ENCODE measurements around the gene PLOD1.

PLOD1 gene

DNA sequence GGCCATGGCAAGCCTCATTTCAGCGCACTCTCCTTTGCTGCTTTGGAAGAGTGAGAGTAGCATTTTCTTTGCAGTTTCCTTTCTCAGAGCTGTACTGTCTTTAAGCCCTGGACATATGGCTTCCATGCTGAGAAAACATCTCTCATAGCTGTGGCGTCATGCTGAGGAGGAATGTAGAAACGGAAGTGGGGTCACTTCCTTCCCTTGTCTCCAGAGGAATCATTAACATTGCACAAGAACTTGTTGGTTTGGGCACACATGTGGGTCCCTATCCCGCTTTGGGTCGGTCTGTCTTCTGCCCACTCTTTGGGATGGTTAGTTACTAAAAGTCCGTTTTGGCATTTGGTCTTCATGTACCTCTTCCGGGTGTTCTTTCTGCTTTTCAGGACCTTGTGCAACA lies 51.3 kb downstream of the PLOD1 start:
- no peak overlapping the region for H4K91ac ChIP-seq (ENCODE audit: low read depth, low read length)
- no peak overlapping the region for H2BK5ac ChIP-seq (ENCODE audit: low read depth, low read length, poor library complexity)
- H3K4me2 ChIP-seq (ENCODE audit: low read length), result no peak overlapping the region
- no peak overlapping the region for H2BK12ac ChIP-seq (ENCODE audit: low read length)
- H3K36me3 ChIP-seq (ENCODE audit: control insufficient read depth in 1 of 2, insufficient read depth in 2 of 2, low read length in 2 of 2), result peaks cover 40 to 63% of the 10 kb centered on the region in 2 experiments
- H3K9me3 ChIP-seq (ENCODE audit: insufficient read depth, low read depth, low read length), result no peaks in the 10 kb centered on the region
- H3K4me3 ChIP-seq (ENCODE audit: low read depth, low read length), result no peak overlapping the region
- no peak overlapping the region for H3K9ac ChIP-seq (ENCODE audit: low read length)
- H2BK120ac ChIP-seq (ENCODE audit: insufficient read depth, low read length, poor library complexity), result no peak overlapping the region
- H2AK5ac ChIP-seq (ENCODE audit: low read length), result no peak overlapping the region
- H3K23ac ChIP-seq (ENCODE audit: low read length), result no peak overlapping the region
- no peaks in the 10 kb centered on the region for H3K79me1 ChIP-seq (ENCODE audit: low read length)
- DNase-seq, result no peak
- peak overlapping the region; percentile 69 for H3K4ac ChIP-seq (ENCODE audit: low read depth, low read length)
- H4K8ac ChIP-seq (ENCODE audit: low read depth, low read length), result no peak overlapping the region
- H3K27ac ChIP-seq (ENCODE audit: low read depth, low read length), result no peak overlapping the region
- peaks cover 4% of the 10 kb centered on the region for H3K79me2 ChIP-seq (ENCODE audit: control insufficient read depth, insufficient read depth, low read length, poor library complexity)
- H4K12ac ChIP-seq (ENCODE audit: low read depth, low read length), result no peak overlapping the region
- WGBS (ENCODE audit: extremely low coverage, insufficient coverage, insufficient read length), result no CpG with 5 or more reads among the region's 7 CpGs
- peaks cover 6 to 10% of the 10 kb centered on the region in 2 experiments for H3K4me1 ChIP-seq (ENCODE audit: control insufficient read depth in 1 of 2, insufficient read depth in 2 of 2, low read length in 2 of 2)
- H3K18ac ChIP-seq (ENCODE audit: low read length), result no peak overlapping the region
- no peak overlapping the region for H3K14ac ChIP-seq (ENCODE audit: low read length)
- H2AFZ ChIP-seq (ENCODE audit: insufficient read depth, low read length, poor library complexity), result no peak overlapping the region
- H3K27me3 ChIP-seq (ENCODE audit: insufficient read depth, low read length), result no peaks in the 10 kb centered on the region

DNA sequence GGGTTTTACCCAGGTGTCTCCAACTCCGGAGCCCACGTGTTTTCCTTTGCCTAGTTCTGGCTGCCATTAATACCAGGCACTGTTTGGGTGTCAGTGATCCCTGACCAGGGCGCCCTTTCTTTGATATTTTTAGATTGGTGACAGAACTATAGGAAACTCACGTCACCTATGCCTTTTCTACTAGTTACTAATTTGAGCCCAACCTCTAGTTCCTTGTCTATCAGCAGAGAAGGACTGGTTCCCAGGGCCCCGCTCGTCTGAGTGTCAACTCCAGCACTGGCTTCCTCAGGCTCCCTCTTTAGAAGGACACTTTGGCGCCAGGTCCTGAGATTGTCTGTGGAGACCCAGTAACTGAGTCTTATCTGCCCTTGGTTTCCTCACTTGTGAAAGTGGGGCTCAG lies 55.2 kb downstream of the PLOD1 start:
- peaks cover 35 to 55% of the 10 kb centered on the region in 2 experiments for H3K36me3 ChIP-seq (ENCODE audit: control insufficient read depth in 1 of 2, insufficient read depth in 2 of 2, low read length in 2 of 2)
- peaks cover 3 to 4% of the 10 kb centered on the region in 2 experiments for H3K4me1 ChIP-seq (ENCODE audit: control insufficient read depth in 1 of 2, insufficient read depth in 2 of 2, low read length in 2 of 2)
- H3K23ac ChIP-seq (ENCODE audit: low read length), result no peak overlapping the region
- no peak overlapping the region for H3K4me2 ChIP-seq (ENCODE audit: low read length)
- H3K79me2 ChIP-seq (ENCODE audit: control insufficient read depth, insufficient read depth, low read length, poor library complexity), result peaks cover under 1% of the 10 kb centered on the region
- H2AK5ac ChIP-seq (ENCODE audit: low read length), result no peak overlapping the region
- no peak overlapping the region for H3K18ac ChIP-seq (ENCODE audit: low read length)
- H3K4ac ChIP-seq (ENCODE audit: low read depth, low read length), result no peak overlapping the region
- no peak for DNase-seq
- no peak overlapping the region for H4K91ac ChIP-seq (ENCODE audit: low read depth, low read length)
- H3K9ac ChIP-seq (ENCODE audit: low read length), result no peak overlapping the region
- H3K79me1 ChIP-seq (ENCODE audit: low read length), result peaks cover 3% of the 10 kb centered on the region
- no peaks in the 10 kb centered on the region for H3K9me3 ChIP-seq (ENCODE audit: insufficient read depth, low read depth, low read length)
- H3K27ac ChIP-seq (ENCODE audit: low read depth, low read length), result no peak overlapping the region
- WGBS (ENCODE audit: extremely low coverage, insufficient coverage, insufficient read length), result no CpG with 5 or more reads among the region's 7 CpGs
- no peak overlapping the region for H4K8ac ChIP-seq (ENCODE audit: low read depth, low read length)
- H3K27me3 ChIP-seq (ENCODE audit: insufficient read depth, low read length), result no peaks in the 10 kb centered on the region
- no peak overlapping the region for H2BK5ac ChIP-seq (ENCODE audit: low read depth, low read length, poor library complexity)
- no peak overlapping the region for H3K4me3 ChIP-seq (ENCODE audit: low read depth, low read length)
- no peak overlapping the region for H4K12ac ChIP-seq (ENCODE audit: low read depth, low read length)
- H2AFZ ChIP-seq (ENCODE audit: insufficient read depth, low read length, poor library complexity), result no peak overlapping the region
- H2BK120ac ChIP-seq (ENCODE audit: insufficient read depth, low read length, poor library complexity), result no peak overlapping the region
- no peak overlapping the region for H2BK12ac ChIP-seq (ENCODE audit: low read length)
- no peak overlapping the region for H3K14ac ChIP-seq (ENCODE audit: low read length)

- H4K8ac ChIP-seq (ENCODE audit: low read depth, low read length), result no peak overlapping the region
- WGBS (ENCODE audit: extremely low coverage, insufficient coverage, insufficient read length), result no CpG with 5 or more reads among the region's 10 CpGs
Observed at GRCh38 chr1:11990303-11991032, 56.0 kb downstream of the PLOD1 start.

GRCh38 chr1:11991969-11992676 lies 57.6 kb downstream of the PLOD1 start:
- peaks cover 3% of the 10 kb centered on the region for H3K79me1 ChIP-seq (ENCODE audit: low read length)
- no peak overlapping the region for H2BK5ac ChIP-seq (ENCODE audit: low read depth, low read length, poor library complexity)
- peaks cover 3 to 4% of the 10 kb centered on the region in 2 experiments for H3K4me1 ChIP-seq (ENCODE audit: control insufficient read depth in 1 of 2, insufficient read depth in 2 of 2, low read length in 2 of 2)
- no peaks in the 10 kb centered on the region for H3K9me3 ChIP-seq (ENCODE audit: insufficient read depth, low read depth, low read length)
- H2BK120ac ChIP-seq (ENCODE audit: insufficient read depth, low read length, poor library complexity), result no peak overlapping the region
- no peak overlapping the region for H3K9ac ChIP-seq (ENCODE audit: low read length)
- no peak overlapping the region for H4K12ac ChIP-seq (ENCODE audit: low read depth, low read length)
- H3K23ac ChIP-seq (ENCODE audit: low read length), result no peak overlapping the region
- H2AFZ ChIP-seq (ENCODE audit: insufficient read depth, low read length, poor library complexity), result no peak overlapping the region
- no peak overlapping the region for H4K91ac ChIP-seq (ENCODE audit: low read depth, low read length)
- H2AK5ac ChIP-seq (ENCODE audit: low read length), result no peak overlapping the region
- H2BK12ac ChIP-seq (ENCODE audit: low read length), result no peak overlapping the region
- no peak for DNase-seq
- H3K27ac ChIP-seq (ENCODE audit: low read depth, low read length), result no peak overlapping the region
- H3K14ac ChIP-seq (ENCODE audit: low read length), result no peak overlapping the region
- H3K18ac ChIP-seq (ENCODE audit: low read length), result no peak overlapping the region
- no peaks in the 10 kb centered on the region for H3K79me2 ChIP-seq (ENCODE audit: control insufficient read depth, insufficient read depth, low read length, poor library complexity)
- no peak overlapping the region for H4K8ac ChIP-seq (ENCODE audit: low read depth, low read length)
- no peak overlapping the region for H3K4me3 ChIP-seq (ENCODE audit: low read depth, low read length)
- H3K36me3 ChIP-seq (ENCODE audit: control insufficient read depth in 1 of 2, insufficient read depth in 2 of 2, low read length in 2 of 2), result peaks cover 47 to 60% of the 10 kb centered on the region in 2 experiments
- WGBS (ENCODE audit: extremely low coverage, insufficient coverage, insufficient read length), result no CpG with 5 or more reads among the region's 16 CpGs
- H3K4me2 ChIP-seq (ENCODE audit: low read length), result no peak overlapping the region
- no peaks in the 10 kb centered on the region for H3K27me3 ChIP-seq (ENCODE audit: insufficient read depth, low read length)
- no peak overlapping the region for H3K4ac ChIP-seq (ENCODE audit: low read depth, low read length)

More at GRCh38 chr1:11990303-11991032, 56.0 kb downstream of the PLOD1 start:
- no peaks in the 10 kb centered on the region for H3K79me2 ChIP-seq (ENCODE audit: control insufficient read depth, insufficient read depth, low read length, poor library complexity)
- H3K27ac ChIP-seq (ENCODE audit: low read depth, low read length), result no peak overlapping the region
- H2BK120ac ChIP-seq (ENCODE audit: insufficient read depth, low read length, poor library complexity), result no peak overlapping the region
- no peak overlapping the region for H3K23ac ChIP-seq (ENCODE audit: low read length)
- H2AFZ ChIP-seq (ENCODE audit: insufficient read depth, low read length, poor library complexity), result no peak overlapping the region
- no peaks in the 10 kb centered on the region for H3K9me3 ChIP-seq (ENCODE audit: insufficient read depth, low read depth, low read length)
- H3K79me1 ChIP-seq (ENCODE audit: low read length), result peaks cover 3% of the 10 kb centered on the region
- no peak overlapping the region for H3K4me2 ChIP-seq (ENCODE audit: low read length)
- peaks cover 37 to 57% of the 10 kb centered on the region in 2 experiments for H3K36me3 ChIP-seq (ENCODE audit: control insufficient read depth in 1 of 2, insufficient read depth in 2 of 2, low read length in 2 of 2)
- H4K91ac ChIP-seq (ENCODE audit: low read depth, low read length), result no peak overlapping the region
- H3K27me3 ChIP-seq (ENCODE audit: insufficient read depth, low read length), result no peaks in the 10 kb centered on the region
- peaks cover 3 to 4% of the 10 kb centered on the region in 2 experiments for H3K4me1 ChIP-seq (ENCODE audit: control insufficient read depth in 1 of 2, insufficient read depth in 2 of 2, low read length in 2 of 2)
- no peak overlapping the region for H2AK5ac ChIP-seq (ENCODE audit: low read length)
- no peak overlapping the region for H3K9ac ChIP-seq (ENCODE audit: low read length)
- no peak overlapping the region for H3K18ac ChIP-seq (ENCODE audit: low read length)
- H3K4me3 ChIP-seq (ENCODE audit: low read depth, low read length), result no peak overlapping the region
- no peak overlapping the region for H2BK5ac ChIP-seq (ENCODE audit: low read depth, low read length, poor library complexity)
- no peak overlapping the region for H2BK12ac ChIP-seq (ENCODE audit: low read length)
- peak; percentile 53 to 81 for DNase-seq
- no peak overlapping the region for H4K12ac ChIP-seq (ENCODE audit: low read depth, low read length)
- peak overlapping the region; percentile 28 for H3K4ac ChIP-seq (ENCODE audit: low read depth, low read length)
- no peak overlapping the region for H3K14ac ChIP-seq (ENCODE audit: low read length)
